KG1 (cell line): Measurements from ENCODE around the gene TBATA.
"Not testable (repeated sequence)": the region's sequence is repeated elsewhere in the genome, so short reads cannot be mapped to it uniquely, and the experiment has no call there.

Experiments
- DNase-seq: peaks from one replicate; lab custom pipeline; 2025; lab: John Stamatoyannopoulos, UW

Gene TBATA

DNA sequence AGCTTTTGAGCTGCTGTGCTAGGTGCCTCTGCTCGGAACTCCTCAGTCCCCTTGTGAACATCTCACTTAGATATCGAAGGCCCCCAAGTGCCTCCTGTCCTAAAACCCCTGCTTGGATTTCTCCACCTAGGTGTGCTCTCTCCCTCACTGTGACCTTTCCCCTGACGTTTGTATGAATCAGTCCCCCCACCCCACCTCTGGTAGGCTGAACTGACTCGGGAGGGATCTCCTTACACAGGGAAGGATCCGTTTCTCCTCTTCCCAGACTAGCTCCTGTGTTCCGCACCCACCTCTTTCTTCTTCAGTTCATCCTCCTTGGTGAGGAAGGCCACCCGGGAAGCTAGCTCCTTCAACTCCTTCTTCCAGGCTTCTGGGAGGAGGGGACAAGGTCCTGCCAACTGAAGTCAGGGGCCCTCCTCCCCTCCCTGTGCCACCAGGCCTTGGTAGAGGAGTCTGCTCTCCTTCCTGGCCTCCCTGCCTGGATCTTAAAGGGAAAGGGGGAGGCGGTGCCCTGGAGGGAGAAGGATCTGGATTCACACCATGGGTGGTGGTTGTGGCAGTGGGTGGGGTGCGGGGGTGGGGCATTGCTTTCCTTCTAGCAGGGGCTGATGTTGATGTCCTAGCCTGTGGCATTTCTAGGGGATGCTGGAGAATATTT lies 6.8 kb downstream of the TBATA start:
- DNase-seq = no peak

DNA sequence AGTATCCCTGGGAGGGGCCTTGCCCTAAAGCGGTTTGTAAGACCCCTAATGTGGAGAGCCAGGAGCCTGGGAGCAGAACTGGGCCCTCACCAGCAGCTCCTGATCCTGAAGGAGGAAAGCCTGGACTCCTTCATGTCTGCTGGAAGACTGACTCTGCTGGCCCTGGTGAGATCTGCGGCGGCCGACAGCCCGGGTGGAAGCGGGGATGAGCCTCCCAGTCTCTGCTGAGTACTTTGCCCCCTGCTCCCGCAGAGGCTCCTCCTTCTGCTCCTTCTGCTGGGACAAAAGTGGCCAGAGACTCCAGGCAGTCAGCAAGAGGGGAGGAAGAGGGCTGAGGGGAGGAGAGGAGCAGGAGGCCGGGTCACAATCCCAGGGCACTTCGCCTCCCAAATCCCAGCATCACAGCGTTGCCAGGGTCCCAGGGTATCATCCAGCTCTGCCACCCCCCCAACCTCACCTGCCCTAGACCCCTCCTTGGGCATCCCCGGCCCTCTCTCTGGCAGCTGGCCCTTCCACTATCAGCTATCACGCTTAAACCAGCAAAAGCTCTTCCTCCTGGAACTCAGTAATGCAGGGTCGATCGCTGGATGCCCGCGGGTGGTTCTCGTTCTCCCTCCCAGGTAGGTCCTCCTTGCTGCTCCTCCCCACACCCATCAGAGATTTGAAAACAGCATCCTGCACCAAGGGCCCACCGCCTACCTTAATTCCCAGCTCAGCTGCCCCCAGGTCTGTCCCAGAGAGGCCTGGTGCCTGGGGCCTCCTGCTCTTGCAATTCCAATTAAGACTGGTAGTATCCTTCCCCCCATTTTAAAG lies 7.9 kb downstream of the TBATA start:
- DNase-seq = no peak

DNA sequence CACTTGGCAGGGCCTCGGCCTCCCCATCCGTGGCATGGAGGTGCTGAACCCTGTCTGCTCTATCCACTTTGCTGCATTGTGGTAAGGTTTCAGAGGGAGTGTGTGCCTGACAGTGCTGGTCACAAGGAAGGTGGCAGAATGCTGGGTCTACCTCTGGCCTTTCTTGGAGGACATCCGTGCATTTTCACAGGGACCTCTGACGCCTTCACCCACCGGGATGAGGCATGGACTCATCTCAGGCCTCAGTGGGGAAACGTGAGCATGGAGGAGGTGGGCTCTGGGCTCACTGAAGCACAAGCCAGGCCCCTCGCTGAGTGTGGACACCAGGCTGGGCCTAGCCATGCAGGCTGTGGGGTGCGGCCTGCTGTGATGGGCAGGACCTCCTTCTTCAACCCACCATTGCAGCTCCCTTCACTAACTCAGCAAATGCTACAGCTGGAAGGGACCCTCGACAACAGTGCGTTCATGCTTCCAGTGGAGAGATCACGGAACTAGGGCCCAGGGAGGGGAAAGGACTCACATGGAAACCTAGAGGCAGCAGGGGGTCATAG lies 8.6 kb downstream of the TBATA start:
- DNase-seq = no peak

GRCh38 chr10:70775679-70776454 lies 9.3 kb downstream of the TBATA start:
- DNase-seq = no peak

DNA sequence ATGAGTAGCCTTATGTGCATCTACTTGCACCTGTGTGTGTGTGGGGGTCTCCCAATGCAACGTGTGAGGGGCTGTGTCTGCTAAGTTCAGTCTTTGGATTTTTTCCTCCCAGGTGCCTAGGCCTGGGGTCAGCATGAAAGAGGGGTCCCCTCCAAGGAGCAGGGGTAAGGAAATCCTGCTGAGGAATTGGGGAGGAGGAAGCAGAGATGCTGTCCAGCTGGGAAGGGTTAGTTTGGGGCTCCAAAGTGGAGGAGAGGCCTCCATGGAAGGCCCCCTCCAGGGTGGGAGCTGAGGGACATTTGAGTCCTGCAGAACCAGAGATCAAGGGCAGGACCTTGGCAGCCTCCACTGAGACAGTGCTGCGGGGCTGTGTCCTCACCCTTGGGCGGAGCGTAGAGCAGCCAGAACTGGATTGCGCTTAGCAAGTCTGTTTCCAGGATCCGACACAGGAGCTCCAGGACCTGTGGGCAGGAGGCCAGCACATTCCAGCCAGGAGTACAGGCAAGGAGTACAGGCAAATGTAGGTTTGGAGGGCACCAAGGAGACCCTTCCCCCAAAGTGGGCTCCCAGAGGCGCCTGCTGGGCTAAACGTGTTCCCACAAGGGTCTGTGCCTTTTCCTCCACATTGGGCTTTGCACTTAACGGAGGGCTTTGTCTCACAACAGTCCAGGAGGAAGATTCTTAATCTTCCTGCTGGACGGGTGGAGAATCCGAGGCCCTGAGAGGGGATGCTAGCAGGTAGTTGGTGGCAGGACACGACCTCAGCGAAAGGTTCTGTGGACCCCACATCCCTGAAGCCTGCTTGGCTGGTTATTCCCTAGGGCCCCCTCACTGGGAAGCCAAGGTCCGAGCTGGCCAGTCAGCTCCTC lies 10.1 kb downstream of the TBATA start:
- no peak for DNase-seq

DNA sequence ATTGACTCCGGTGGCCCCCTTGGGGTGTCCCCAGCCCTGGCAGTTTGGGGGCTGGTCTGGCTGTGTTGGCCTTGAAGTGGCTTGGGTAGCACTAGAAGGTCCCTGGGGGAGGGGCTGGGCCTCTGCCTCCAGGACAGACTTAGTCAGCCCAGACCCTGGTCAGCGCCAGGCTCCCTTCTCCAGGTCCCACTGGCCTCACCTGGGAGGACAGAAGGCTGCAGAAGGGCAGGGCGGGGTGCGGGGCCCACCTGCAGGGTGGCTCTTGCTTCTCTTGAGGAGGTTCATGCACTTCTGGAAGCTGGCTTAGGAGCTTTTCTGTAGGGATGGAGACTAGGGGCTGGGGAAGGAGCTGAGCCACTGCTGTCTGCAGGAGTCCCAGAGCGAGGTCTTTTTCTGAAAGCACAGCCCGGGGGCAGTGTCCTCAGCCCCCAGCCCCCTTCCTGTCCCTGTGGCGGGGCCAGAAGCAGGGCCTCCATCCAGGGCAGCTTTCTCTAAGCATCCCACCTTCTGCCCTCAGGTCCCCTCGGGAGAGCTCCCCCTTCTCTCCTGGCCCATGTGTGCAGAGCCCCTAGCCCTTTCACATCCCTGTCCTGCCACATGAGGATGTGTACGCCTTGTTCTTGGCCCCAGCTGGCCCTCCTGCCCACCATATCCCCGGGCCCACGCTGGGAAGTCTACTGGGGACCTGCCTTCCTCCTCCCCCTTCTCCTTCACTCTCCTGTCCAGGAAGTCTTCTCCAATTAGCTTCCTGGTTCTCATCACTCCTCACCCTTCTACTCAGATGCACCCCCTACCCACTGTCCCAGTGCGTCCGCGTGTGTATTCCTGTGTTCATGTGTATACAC lies 11.0 kb downstream of the TBATA start:
- no peak for DNase-seq

DNA sequence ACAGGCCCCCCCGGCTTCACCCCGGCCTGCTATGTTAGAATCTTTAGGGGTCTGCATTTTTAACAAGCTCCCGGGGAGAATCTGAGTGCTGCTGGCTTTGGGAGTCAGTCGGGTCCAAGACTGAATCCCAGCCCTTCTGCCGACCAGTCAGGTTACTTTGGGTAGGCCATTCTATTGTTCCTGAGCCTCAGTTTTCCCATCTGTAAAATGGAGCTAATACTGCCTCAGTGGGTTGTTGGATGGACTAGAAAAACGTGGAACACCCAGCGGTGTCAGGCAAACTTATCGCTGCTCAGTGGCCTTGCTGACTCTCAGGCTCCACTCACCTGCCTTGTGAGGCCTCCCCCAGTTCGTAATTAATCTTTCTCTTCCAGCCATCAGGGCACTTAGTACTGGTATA lies 11.7 kb downstream of the TBATA start:
- no peak for DNase-seq

DNA sequence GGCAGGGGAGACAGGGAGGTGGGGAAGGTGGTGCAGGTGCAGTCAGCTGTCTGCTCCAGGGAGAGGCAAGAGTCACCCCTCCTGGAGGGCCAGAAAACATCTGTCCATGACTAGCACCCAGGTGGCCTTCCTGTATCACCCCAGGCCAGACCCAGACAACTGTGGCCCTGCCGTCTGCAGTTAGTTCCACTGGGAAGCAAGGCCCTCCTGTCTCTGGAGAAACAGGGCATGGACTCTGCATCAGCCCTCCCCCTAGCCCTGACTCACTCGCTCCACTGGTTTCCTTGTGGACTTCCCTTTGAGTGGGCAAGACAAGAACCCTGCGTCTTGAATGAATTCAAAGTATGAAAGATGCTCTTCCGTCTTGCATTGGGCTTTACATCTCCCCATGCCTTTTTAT lies 12.6 kb downstream of the TBATA start:
- no peak for DNase-seq

DNA sequence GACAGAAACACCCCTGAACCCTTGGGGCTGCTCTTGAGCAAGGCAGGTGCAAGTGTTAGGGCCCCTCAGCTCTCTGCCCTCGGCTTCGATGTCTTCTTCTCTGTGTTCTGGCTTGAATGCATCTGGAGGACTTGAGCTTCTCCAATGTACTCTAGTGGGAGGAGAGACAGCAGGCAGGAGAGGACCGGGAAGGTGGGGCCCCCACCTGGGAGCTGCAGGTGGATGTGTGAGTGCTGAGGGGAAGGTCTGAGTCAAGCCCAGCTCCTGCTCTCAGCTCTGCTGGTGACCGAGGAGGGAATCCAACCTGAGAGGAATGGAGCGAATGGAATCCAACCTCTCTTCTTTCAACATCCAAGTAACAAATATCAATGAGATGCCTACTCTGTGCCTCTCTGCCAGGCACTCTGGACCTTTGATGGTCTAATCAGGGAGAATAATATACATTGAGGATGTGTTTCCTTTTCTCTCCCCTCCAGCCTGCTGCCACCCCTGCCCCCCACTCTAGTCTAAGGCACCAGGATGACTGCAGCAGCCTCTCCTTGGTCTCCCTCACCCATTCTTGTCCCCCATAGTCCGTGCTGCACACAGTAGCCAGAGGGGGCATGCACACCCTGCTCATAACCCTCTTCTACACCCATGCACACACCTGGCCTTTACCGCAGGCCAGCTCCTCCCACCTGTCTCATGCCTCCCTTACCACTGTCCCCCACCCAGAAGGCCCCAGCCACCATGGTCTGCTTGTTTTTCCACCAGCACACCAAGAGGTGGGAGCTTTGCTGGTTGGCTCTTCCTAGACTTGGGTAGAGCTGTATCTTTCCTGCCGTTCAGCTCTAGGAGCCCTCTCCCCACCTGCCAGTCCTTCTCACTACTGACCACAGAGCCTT lies 13.6 kb downstream of the TBATA start:
- DNase-seq = no peak

DNA sequence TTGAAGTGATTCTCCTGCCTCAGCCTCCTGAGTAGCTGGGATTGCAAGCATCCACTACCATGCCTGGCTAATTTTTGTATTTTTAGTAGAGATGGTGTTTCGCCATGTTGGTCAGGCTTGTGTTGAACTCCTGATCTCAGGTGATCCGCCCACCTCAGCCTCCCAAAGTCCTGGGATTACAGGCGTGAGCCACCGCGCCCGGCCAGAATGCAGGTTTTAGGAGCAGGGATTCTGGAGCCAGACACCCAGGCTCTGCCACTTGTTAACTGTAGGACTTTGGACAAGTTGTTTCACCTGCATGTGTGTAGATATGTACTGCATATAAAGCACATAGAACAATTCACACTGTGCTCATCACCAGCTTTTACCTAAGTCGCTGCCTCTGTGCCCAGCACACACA lies 14.7 kb downstream of the TBATA start:
- not testable (repeated sequence) for DNase-seq

- no peak for DNase-seq
Measured at GRCh38 chr10:70770001-70770400, 15.2 kb downstream of the TBATA start.

GRCh38 chr10:70769121-70769520 lies 16.1 kb downstream of the TBATA start:
- DNase-seq = no peak

GRCh38 chr10:70768026-70768685 lies 17.0 kb downstream of the TBATA start:
- DNase-seq = not testable (repeated sequence)

DNA sequence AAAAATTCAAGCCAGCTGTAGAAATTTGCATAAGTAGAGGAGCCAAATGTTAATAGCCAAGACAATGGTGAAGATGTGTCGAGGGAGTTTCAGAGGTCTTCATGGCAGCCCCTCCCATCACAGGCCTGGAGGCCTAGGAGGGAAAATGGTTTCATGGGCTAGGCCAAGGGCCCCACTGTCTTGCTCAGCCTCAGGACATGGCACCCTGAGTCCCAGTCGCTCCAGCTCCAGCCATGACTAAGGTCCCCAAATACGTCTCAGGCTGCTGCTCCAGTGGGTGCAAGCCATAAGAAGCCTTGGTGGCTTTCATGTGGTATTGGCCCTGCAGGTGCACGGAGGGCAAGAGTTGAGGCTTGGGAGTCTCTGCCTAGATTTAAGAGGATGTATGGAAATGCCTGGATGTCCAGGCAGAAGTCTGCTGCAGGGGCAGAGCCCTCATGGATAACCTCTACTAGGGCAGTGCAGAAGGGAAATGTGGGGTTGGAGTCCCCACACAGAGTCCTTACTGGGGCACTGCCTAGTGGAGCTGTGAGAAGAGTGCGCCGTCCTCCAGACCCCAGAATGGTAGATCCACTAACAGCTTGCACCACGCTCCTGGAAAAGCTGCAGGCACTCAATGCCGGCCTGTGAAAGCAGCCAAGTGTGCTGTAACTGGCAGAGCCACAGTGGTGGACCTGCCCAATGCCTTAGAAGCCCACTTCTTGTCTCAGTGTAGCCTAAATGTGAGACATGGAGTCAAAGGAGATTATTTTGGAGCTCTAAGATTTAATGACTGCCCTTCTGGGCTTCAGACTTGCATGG lies 19.2 kb downstream of the TBATA start:
- DNase-seq = no peak

DNA sequence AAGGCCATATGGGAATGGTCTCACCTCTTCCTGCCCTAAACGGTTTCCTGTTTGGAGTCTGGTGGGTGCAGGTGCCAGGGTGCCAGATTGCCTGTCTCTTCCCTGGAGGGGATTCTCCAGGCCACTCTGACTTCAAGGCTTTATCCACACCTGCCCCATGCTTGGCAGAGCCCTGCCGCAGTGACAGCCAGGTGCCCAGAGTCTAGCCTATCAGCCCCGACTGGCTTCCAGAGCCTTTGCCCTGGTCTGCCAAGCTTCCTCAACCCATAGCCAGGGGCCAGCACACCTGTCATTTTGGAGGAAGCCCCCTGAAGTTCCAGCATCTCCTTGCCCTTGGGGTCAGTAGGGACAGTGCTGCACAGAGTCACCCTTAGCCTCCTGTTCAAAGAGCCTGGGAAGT lies 21.6 kb downstream of the TBATA start:
- DNase-seq = no peak

DNA sequence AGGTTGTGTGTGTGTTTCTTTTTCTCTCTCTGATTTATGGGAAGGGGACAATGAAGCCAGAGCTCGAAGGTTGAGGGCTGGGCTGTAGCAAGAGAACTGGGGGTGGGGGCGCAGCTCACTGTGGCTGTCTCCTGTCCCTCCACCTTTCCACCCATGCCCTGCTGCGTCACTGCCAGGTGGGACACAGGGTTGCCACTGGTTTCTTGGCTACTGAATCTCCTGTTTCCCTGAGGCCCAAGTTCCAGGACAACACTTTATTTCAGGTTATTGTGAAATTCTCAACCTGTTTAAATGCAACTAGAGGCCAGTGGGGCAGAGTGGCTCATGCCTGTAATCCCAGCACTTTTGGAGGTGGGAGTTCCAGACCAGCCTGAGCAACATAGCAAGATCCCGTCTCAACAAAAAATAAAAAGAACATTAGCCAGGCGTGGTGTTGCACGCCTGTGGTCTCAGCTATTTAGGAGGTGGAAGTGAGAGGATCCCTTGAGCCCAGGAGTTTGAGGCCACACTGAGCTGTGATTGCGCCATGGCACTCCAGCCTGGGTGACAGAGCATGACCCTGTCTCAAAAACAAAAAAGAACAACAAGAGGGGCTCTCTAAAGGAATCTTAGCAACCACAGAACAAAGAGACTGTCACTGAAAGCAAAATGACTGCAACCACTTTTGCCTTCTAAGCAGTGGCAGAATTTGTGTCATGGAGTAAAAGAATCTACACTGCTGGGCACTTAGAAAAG lies 22.6 kb downstream of the TBATA start:
- DNase-seq = no peak

DNA sequence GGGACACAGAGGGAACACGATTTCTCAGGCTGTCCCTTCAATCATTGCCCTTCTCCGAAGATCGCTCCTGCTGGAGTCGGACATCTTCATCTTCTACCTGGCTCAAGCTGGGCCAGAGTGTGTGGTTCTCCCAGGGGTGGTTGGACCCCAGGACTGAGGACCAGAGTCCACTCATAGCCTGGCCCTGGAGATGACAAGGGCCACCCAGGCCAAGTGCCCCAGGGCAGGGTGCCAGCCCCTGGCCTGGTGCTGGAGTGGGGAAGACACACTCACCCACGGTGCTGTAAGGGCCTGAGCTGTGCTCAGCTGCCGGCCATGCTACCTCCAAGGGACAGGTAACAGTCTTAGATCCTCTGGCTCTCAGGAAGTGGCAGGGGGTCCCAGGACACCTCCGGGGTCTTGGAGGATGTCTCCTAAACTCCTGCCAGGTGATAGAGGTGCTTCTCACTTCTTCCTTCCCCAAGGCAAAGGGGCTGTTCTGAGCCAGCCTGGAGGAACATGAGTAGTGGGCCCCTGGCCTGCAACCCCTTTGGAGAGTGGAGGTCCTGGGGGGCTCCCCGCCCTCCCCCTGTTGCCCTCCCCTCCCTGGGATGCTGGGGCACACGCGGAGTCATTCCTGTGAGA lies 23.3 kb downstream of the TBATA start:
- no peak for DNase-seq
